HG03095 (cell line): Measurements from ENCODE around the gene ITSN1.
"Not testable (repeated sequence)": the region's sequence is repeated elsewhere in the genome, so short reads cannot be mapped to it uniquely, and the experiment has no call there.

Source experiments
- ATAC-seq: cut with Tn5 transposase; IDR thresholded peaks from one replicate; pipeline ENCODE4 v1.9.1; 2021; ENCODE audit warnings: moderate library complexity; ENCODE audit not compliant: unreplicated experiment

The ITSN1 gene

GRCh38 chr21:33915368-33916199 is 273.3 kb downstream of the ITSN1 start, which contains the start of gene ATP5PO:
Gene ATP5PO (minus strand): TSS chr21:33915804. CDS start chr21:33915763, 41 bp downstream.
- ATAC-seq = peak; percentile 97

DNA sequence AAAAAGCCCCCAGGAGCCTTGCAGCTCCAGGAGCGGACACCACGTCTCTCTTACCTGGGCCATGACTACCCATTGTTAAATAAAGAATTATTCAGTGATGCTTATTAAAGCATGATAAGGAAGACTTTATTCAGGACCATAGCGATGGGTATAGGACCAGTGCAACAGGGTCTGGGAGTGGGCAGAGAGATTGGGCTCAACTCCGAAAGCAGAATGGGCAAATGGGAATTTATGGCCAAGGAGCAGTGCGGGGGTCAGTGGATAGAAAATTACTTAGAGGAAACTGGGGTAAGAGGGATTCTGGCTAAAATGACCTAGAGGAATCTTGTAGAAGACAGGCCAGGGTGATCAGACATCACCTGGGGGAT is 273.9 kb downstream of the ITSN1 start:
- no peak for ATAC-seq

DNA sequence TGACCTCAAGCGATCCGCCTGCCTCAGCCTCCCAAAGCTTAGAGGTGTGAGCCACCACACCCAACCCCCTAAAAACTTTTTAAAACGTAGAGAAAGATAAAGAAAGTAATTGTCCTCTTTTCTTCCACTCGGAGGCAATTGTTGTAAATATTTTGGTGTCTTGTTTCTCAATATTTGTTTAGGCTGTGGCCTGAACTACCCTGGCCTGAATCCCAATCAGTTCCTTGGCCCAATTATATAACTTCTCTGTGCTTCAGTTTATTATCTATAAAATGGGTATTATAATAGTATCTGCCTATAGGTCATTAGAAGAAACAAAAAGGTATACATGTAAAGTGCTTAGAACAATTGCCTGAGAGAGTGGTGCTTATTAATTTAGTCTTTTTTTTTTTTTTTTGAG is 275.1 kb downstream of the ITSN1 start:
- ATAC-seq = no peak

- no peak for ATAC-seq
Measured at GRCh38 chr21:33924079-33924765, 281.9 kb downstream of the ITSN1 start.

DNA sequence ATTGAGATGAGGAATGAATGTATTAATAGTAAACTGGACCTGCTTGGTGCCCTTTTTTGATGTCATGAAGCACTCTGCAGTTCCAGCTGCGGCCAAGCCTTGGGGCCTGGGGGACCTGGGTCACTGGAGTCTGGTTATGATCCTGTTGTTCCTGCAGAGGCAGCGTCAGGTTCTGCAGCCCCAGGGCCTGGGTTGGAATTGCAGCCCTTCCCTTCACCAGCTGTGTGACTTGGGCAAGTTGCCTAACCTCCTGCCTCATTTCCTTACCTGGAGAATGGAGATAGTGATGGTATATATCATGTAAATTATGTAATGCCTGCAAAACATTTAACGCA is 282.4 kb downstream of the ITSN1 start:
- ATAC-seq = no peak

DNA sequence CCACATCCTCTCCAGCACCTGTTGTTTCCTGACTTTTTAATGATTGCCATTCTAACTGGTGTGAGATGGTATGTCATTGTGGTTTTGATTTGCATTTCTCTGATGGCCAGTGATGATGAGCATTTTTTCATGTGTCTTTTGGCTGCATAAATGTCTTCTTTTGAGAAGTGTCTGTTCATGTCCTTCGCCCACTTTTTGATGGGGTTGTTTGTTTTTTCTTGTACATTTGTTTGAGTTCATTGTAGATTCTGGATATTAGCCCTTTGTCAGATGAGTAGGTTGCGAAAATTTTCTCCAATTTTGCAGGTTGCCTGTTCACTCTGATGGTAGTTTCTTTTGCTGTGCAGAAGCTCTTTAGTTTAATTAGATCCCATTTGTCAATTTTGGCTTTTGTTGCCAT is 283.9 kb downstream of the ITSN1 start:
- ATAC-seq = not testable (repeated sequence)

GRCh38 chr21:33931052-33931798 is 288.9 kb downstream of the ITSN1 start:
- ATAC-seq = not testable (repeated sequence)

DNA sequence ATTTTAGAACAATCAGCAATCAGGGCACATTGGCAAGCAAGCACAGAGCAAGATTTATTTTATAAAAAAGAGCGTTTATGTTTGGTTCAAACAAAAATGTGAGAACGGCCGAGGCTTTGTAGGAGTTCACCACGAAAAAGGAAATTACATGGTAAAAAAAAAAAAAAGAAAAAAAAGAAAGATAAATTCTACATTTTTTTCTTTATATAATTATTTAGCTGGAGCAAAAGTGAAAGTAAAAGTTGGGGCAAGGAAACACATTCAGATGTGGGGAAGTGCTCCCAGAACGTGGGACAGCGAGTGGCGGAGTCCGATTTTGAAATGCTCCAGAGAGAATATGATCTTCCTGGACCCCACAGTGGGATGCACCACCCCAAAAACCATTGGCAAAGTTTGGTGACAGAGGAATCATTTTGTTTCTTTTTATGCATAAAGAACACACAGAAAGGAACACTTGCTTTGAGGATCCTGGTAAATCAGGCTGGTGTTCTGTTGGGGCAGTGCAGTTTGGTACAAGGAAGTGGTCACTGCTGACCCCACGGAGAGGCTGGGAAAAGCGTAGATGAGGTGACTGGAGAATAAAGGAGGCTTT is 289.6 kb downstream of the ITSN1 start:
- no peak for ATAC-seq

DNA sequence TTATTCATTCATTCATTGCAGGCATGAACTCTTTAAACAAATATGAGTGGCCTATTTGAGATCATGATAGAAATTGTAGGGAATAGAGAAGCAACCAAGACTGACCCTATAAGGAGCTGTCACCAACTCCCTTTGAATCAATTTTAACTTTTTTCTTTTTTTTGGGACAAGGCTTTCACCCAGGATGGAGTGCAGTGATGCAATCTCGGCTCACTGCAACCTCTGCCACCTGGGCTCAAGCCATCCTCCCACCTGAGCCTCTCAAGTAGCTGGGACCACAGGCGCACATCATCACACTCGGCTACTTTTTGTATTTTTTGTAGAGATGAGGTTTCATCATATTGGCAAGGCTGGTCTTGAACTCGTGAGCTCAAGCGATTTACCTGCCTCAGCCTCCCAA is 290.4 kb downstream of the ITSN1 start:
- ATAC-seq = no peak

GRCh38 chr21:33936301-33937038 is 294.2 kb downstream of the ITSN1 start:
- ATAC-seq = no peak

DNA sequence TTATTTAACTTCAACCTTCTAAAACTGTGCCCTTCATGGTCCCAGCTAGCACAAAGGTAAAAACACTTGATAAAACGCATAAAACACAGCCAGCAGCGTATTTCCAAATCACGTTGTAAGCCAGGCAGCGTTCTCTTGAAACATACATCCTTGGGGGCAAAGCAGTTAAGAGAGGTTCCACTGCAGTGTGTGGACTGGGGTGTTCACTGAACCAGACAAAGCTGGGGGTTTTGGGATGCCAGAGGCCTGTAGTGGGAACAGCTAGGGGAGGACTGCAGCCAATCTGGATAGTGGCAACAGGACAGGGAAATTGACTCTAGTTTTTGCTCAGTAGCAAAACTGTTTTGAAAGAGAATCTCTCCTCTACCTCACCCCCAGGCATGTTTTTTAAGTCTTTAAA is 294.8 kb downstream of the ITSN1 start:
- ATAC-seq = no peak

GRCh38 chr21:33937931-33938339 is 295.6 kb downstream of the ITSN1 start:
- no peak for ATAC-seq

DNA sequence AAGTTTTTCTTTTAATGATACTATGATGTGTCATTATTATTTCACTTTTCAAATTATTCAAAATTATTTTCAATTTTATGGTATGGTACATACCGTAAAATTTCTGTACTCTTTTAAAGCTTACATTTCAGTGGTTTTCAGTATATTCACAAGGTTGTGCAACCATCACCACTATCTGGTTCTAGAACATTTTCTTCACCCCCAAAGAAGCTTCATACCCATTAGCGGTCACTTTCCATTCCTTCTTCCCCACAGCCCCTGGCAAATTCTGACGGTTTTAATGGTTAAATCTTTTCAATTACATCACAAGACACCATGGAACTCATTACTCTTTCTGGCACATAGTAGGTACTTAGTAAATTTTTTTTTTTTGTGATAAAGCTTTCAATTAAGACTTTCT is 296.1 kb downstream of the ITSN1 start:
- ATAC-seq = no peak

DNA sequence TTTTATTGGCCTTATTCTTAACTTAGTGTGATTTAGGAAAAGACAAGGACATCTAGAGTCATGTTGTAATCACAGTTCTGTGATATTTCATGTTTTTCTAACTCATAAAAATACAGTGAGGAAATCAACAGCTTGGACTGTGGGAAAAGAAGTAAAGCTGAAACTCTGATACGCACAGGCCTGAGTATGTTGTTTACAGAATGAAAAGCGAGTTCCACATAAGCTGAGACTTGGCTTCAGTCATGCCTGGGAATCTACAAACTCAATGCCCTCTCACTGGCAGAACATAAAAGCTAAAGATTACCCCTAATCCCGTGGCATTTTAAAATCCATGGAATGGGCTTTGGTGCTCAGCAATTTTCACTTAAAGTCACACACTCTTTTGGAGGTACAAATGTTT is 296.9 kb downstream of the ITSN1 start:
- ATAC-seq = no peak

GRCh38 chr21:33940164-33940880 is 298.0 kb downstream of the ITSN1 start:
- no peak for ATAC-seq

GRCh38 chr21:33940881-33941245 is 298.6 kb downstream of the ITSN1 start:
- ATAC-seq = no peak

DNA sequence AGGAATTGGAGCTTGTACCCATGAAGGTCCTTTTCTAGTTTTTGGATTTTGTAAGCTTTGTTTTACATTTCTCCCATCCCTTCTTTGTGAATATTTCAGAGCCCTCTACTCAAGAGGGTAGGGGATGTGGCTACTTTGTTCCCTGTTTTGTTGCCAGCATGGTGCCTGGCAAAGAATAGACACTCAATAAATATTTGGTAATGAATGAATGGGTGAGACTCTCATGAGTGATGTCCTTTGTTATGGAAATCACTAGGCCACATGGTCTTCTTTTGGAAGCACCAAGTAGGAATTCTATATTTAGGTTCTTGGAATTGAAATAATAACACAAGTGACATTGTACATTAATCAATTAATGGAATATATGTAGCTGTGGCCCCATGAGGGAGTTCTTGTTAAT is 300.1 kb downstream of the ITSN1 start:
- no peak for ATAC-seq

DNA sequence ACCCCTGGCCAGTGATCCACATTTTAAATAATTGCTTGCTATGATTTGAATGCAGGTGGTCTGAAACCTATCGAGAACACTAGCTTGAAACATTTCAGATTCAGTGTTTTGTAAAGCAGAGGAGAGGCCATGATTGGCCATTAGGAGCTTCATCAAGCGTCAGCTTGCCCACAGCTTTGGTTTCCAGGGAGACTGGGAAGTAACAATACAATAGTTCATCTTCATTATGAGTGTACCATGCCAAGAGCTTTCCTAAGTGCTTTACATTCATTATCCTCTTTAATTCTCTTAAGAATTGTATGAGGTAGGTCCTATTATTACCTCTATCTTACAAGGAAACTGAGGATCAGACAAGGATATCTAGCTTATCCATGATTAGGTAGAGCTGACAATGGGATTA is 301.0 kb downstream of the ITSN1 start:
- no peak for ATAC-seq

- no peak for ATAC-seq
Measured at GRCh38 chr21:33944185-33944763, 302.0 kb downstream of the ITSN1 start.
